HG03575 (cell line): Measurements from ENCODE around the gene POLE.

Source experiments
- ATAC-seq: cut with Tn5 transposase; IDR thresholded peaks from one replicate; pipeline ENCODE4 v1.9.1; 2021; ENCODE audit not compliant: unreplicated experiment, insufficient number of reproducible peaks, low FRiP score; ENCODE audit errors: extremely low read depth

POLE gene

DNA sequence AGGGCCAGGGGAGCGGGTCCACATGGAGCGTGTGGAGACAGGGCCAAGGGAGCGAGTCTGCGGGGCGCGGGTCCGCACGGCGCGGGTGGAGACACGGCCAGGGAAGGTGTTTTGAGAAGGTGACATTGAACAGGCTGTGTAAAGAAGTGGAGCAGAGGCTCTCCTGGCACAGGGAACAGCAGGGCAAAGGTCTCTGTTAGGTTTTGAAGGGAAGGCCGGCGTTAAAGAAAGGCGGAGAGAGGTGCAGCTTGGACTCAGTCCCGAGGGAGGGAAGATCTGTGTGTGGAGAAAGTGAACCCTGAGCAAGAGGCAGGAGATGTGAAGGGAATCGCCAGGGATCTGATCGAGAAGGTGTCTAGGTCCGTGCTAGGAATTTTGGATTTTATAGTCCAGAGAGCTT is 2.1 kb upstream of the POLE start:
- ATAC-seq = no peak

DNA sequence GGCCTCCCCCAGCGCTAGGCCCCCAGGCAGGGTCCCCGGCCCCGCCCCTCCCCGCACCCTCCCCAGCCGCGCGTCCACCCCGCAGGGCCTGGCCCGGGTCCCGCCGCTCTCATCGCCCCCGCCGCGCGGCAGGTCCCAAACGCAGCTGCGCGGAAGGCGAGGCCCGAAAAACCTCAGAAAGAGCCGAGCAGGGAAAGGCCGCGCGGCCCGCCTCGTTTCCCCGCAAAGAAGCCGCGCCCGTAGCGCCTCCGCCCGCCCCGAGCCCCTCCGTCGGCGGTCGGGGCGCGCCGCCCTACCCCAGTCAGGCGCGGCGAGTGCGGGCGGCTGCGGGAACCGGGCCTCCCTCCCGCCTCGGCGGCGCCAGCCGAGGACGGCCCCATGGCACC is 324 bp downstream of the POLE start:
- ATAC-seq = no peak

DNA sequence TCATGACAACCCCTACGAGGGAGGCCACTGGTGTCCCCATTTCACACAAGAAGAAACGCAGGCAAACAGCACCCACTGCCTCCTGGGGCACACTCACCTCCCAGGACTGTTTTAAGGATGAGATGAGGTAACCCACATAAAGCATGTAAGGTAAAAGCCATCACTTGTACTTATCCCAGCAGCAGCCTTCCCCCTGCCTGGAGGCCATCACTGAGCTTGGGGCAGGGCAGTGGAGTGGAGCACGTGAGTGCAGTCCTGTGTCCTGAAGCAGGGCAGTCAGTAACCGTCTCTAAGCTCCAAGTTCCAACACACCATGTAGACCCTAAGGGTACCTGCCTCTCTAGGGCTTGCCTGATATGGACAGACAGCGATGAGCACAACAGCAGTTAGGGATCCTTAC is 1.7 kb downstream of the POLE start:
- ATAC-seq = no peak

DNA sequence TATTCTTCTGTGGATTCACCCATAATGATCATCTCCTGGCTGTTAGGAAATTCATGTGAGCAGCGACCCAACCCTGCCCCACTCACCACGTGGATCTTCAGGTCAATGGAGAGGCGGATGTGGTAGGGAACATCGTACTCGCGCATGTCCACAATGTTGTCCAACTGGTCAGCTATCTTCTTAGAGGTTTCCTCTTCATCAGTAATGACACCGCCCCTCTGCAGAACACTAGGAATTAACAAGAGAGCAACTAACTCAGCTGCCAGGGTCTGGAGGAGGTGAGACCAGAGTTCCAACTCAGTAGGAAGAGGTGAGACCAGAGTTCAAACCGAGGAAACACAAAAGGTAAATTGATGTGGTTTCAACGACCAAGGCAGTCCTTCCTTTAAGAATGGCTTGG is 9.7 kb downstream of the POLE start:
- no peak for ATAC-seq

DNA sequence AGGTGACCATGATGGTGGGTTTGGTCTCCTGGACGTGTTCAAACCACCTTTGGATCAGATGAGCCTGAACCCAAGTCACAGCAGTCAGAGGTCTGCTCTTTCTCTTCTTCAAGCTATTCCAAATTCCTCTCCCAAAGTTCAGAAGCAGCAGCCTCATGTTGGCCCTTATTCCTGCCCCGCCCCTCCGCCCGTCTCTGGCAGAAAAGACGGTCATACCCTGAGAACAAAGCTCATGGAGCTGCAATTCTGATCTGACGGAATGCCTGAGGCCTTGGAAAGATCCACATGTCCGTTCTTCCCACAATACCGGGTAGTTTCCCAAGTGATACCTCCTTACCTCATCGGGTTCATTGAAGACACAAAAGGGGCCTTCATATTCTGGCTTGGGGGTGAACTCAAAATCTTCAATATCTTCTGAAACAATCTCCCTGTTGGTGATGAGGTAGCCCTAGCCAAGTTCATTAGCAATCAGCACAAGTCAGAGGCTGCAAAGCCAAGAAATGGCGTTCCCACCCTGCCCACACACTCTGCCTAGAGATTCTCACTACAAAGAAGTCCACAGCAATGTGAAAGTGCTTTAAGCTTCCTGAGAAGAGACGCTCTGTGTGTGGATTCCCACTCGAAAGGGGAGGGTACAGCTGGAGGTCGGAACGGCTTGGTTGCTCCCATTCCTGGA is 11.2 kb downstream of the POLE start:
- no peak for ATAC-seq

DNA sequence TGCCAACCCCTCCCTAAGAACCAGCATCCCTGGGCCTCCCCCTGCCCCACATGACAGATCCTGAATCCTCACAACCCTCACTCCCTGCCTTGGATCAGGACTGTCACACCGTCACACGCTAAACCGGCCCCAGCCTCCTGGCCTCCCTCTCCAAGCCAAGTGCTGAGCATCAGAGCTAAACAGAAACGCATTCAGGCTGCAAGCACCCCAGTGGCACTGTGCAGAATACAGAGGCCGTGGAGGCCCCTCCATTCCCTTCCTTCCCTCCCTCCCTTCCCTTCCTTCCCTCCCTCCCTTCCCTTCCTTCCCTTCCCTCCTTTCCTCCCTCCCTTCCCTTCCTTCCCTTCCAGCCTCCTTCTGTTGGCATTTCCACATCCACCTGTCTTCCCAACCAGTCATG is 12.6 kb downstream of the POLE start:
- no peak for ATAC-seq

DNA sequence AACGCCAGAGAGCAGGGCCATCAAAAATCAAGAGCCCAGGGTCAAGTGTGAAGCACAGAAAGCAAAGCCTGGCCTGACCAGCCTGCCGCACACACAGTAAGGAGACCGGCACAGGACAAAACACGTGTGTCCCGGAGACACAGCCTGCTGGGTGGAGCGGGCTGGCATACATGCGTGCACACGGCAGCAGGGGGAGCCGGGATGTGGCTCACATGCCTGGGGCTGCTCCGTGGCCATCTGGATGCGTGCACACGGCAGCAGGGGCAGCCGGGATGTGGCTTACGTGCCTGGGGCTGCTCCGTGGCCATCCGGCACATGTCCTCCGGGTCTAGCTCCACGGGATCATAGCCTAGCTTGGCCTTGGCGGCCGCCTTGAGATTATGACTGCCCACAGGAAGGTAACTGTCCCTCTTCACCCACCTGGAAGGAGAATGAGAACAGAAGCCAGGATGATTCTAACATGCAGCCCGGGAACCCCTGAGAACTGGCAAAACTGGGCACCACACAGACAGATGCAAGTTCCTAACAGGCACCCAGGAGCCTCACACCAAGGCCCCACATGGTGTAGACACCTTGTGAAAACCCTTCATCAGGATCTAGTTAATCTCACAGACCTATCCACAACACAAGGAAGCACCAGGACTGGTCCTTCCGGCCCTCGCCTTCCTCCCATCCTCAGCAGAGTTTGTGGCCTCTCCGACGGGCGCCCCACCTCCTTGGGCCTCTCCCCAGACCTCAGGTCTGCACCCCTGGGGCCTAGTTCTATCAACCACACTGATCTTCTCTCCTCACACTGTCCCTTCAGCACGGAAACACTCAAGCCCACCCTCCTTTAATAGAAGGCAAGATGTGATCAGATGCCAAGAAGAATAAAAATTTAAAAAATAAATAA is 13.6 kb downstream of the POLE start:
- no peak for ATAC-seq

DNA sequence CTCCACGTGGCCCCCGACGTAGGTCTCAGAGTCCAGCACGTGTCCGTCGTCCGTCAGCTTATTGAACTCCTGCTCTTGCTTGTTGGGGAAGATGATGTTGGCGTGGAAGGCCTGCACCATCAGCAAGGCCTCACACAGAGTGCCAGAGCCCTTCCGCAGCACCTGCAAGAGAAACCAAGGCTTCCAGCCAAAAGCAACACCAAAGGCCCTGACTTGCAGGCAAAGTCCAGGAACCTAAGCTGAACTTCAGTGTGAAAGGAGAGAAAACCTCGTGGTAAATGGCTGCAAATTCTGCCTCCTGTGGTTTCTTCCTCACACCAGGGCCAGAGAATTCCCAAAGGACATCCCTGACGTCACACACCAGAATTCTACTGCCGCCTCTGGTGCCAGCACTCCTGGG is 14.5 kb downstream of the POLE start:
- no peak for ATAC-seq

DNA sequence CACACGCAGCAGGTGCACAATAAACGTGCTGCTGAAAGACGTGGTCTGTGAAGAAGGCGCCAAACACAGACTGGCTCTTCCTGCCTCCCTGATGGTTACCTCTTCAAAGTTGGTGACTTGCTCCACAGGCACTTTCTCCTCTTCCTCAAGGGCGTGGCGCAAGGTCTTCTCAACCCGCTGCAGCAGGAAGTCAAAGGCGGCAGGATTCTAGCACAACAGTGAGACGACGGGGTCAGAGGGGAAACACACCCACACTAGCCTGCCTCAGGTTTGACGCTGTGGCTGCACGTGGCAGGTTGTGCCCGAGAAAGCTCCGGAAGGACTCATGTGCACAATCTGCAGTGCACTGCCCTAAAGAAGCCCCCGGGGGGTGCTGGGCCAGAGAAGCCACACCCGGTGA is 15.0 kb downstream of the POLE start:
- no peak for ATAC-seq

DNA sequence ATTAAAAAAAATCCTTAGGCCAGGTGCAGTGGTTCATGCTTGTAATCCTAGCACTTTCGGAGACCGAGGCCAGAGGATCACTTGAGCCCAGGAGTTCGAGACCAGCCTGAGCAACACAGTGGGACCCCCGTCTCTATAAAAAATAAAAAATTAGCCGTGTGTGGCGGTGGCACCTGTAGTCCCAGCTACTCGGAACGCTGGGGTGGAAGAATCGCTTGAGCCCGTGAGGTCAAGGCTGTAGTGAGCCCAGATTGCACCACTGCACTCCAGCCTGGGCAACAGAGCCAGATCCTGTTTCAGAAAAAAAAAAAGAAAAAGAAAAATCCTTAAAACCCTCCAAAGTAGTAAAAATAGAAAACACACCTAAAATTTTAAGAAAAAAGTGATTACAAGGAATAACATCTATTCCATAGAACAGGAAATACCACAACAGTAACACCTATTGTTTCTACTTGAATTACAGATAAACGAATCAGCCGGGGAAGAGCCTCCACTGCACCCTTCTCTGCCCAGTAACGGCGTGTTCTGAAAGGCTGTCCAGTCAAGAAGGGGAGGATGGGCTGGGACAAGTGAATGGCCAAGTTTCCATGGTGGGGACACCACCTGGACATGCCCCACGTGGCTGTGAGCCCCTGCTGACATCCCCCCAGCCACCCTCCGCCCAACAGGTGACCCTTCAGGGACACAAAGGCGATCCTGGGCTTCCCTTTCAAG is 17.8 kb downstream of the POLE start:
- ATAC-seq = no peak

DNA sequence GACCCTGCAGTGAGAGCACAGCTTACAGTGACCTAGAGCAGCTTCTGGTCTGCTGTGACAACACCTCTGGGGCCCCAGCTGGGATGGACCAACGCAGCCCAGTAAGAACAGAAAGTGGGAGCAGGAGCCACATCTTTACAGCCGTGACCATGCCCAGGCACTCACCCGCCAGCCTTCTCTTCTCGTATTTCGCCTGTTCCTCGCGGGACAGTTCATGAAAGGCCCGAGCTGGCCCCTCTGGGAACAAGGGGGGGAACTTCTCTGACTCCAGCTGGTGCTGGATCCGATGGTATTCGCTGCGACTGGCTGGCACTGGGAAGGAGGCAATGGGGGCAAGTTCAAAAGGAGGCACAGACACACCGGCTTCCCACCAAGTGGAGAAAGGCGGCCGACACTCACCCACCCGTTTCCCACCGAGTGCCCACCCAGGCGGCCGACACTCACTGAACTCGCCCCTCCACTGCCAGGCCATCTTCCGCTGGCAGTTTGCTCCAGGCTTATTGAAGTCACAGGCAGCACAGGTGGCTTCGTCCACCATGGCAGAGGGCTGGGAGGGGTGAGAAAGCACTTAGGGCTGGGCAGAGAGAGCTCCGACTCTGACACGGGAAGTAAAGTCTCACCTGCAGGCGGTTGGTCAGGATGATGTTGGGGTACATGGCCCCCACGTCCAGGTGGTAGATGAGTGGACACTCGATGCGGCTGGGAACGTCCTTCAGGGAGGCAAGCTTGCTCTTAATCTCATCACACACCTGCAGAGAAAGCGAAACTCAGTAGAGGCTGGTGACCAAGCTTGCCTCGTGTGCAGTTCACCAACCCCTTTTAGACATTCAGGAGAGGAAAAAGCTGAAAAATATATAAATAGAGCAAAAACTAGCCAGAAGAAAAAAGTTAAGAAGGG is 18.7 kb downstream of the POLE start:
- no peak for ATAC-seq

DNA sequence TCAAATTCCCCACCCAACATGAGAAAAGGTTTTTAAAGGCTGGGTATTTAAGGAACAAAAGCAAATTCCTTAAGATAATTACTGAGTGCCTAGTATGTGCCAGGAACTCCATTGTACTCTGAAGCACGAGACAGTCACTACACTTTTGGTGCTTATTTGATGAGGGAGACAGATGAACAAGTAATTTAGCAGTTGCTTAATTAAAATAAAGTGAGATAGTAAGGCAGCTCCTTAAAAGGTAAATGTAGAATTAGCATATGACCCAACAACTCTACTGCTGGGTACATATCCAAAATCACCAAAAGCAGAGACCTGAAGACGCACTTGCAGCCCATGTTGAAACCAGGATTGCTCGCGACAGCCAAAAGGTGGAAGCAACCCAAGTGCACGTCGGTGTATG is 21.3 kb downstream of the POLE start:
- no peak for ATAC-seq

DNA sequence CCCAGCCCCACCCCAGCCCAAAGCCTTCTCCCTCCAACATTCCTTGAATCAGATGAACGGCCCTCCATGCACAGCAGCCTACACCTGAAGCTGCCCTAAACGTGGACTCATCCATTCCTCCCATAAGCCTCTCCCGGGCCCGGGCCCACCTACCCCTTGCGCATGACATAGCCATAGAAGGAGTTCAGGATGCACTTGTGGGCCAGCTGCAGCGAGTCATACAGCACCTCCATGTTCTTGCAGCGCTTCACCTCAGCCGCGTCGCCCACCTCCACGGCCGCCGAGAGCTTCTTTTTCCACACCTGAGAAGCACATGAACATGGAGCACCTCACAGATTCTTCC is 22.0 kb downstream of the POLE start:
- no peak for ATAC-seq

DNA sequence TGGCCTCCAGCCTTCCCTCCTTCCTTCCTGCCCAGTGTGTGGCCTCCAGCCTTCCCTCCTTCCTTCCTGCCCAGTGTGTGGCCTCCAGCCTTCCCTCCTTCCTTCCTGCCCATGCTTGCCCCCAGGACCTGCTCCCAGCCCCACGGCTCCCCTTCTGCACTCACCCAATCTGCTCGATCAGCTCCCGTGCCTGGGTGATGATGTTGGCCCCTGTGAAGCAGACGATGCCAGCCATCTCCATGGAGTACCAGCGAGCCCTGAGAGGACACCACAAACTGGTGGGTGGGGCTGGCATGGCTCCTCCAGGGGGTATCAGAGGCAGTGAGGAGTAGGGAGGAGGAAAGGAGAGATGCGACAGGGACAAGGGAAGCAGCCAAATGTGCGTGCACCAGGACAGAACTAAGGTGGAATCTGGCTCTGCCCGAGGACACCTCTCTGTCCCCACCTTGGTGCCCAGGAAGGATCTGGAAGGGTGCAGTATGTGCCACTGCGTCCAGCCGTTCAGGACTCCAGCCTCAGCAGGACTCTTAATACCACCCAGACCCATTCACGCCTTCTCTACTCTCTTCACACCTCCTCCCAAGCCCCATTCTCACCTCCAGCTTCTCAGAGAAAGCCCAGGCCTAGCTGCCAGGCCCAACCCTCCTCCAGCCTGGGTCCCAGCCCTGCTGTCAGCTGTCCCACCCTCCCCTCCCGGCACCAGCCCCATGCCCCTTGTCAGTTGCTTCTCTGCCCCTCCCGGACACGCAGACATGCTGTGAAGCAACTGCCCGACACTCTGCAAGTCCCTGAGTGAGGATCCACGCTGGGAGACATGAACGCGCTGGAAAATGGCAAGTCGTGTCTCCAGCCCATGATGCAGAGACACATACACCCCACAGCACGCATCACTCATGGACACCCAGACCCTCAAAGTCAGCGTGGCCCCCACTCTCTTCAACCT is 22.7 kb downstream of the POLE start:
- ATAC-seq = no peak

DNA sequence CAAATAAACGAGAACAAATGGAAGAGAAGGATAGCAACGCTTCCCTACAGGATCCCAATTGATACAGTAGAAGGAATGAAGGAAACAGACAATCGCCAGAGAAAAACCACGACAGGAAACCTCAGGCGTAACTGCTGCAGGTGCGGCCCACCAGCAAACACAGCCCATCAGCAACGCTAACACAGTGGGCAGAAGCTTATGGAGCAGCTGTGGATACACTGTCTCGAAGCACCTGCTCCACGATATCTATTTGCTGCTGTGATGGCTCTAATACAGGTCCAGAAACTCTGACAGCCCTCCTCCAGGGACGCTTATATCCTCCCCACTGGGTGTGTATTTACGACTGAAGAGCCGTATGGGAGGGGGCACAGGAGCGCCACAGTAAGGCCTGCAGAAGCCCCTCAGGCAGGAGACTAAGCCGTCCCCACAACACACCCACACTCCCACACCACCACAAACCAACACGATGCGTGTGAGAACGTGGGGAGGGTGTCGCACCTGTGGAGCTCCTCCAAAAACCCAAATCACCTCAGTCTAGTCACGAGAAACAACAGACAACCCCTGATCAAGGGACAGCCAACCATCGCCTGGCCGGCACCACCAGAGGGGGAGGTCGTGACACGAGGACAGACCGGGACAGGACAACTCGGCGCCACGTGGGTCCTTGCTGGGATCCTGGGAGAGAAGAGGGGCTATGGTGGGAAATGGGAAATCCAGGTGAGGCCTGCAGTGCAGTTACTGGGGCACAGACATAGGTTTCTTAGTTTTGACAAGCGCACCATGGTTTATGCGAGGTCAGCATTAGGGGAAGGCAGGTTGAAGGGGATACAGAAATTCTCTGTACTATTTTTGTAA is 24.0 kb downstream of the POLE start:
- ATAC-seq = no peak

DNA sequence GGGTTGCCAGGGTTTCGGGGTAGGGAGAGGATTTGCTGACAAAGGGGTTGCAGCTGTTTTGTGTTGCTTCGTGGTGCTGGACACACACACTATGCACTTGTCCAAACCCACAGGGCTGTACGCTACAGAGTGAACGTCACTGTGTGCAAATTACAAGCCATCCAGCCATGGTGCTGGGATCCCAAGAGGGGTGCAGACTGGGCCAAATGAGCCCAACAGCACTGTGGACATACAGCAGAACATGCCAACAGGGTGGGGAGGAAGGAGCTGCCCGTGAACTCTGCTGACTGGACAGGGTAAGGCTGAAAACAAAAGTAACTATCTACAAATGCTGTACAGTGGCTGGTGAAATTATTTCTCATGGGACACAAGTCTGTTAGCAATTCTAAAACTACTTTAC is 25.2 kb downstream of the POLE start:
- no peak for ATAC-seq

DNA sequence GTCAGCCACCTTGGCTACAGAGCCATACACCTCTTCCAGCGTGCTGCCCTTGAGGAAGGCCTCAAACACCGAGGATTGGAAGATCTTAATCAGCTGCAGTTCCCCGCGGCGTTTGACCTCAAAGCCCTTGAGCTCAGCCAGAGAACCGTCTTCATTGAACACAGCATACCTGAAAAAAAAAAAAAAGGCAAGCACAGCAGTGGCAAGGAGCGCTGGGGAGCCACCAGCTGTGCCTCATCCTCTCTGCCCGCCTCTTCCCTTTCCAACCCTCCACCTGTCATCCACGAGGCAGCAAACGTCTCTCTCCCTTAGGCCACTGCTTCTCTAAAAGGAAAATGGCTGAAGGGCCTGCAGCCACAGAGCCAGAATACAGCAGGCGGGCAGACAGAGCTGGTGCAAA is 26.1 kb downstream of the POLE start:
- ATAC-seq = no peak
